Measurements from ENCODE around the gene SH3BGR.
"Not testable (repeated sequence)": the region's sequence is repeated elsewhere in the genome, so short reads cannot be mapped to it uniquely, and the experiment has no call there.

Gene SH3BGR

GRCh38 chr21:39540367-39540766 lies 88.6 kb downstream of the SH3BGR start:
- not testable (repeated sequence) for DNase-seq

- DNase-seq, result no peak
These were observed 91.0 kb downstream of the SH3BGR start for GRCh38 chr21:39542736-39543135.

- DNase-seq, result no peak
These were observed 94.8 kb downstream of the SH3BGR start for GRCh38 chr21:39546522-39546921.

DNA sequence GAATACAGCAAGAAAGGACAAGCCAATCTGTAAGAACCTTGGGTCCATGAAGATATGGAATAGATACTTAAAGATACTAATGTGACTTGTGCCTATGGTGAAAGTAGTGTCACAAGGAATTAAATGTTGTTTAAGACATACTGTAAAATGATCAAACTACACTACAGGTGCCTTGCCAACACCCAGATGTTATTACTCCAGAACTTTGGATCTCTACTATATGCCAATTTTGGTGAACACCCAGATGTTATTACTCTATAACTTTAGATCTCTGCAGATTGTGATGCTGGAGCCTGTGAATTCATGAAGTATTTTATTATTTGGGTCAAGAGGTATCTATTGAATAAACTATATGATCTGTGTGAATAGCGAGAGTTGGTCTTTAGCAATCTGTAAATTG lies 101.1 kb downstream of the SH3BGR start:
- no peak for DNase-seq

DNA sequence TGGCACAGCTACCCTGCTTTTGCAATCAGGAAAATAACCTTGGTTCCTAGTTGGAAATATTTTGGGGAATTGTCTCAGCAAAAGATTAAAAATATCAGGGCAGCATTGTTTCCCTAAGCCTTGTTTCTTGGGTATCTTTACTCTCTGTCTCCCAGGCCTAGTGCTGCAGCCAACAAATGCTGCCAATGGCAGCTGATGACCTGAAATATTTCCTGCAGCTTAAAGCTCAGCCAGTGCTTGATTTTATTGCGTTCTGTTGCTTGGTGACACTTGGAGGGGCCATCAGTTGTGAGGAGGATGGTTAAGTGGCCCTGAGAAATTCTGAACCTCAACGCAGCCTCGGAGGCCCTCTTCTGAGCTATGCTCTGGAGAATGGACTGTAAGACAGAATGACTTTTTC lies 101.6 kb downstream of the SH3BGR start:
- DNase-seq, result no peak

DNA sequence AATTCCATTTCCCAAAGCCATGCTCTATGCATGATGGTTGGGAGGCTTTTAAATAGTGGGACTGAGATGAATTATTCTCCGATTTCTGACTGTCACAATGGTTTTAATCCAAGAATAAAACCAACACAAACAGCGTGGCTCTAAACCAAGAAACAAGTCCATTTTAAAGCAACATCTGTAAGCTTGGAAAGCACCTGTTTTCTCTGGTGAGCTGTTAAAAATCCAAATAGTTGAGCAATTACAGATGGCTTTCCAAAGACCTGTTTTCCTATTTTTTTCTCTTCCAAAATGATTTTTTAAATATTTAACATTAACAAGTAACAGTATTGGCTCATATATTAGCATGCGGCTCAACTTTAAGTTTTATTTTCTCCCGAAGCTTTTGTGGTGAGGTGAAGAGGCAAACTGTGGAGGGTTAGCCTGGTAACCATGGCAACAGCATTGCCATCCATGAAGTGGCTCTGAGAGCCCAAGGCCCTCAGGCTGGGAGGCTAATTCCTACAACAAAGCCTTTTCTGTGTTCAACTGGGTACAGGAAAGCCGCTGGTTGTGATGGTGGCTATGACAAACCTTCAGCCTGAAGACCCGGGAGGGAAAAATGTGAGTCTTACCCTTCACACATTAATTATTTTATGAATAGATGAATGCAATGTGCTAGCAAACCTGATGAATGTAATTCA lies 104.3 kb downstream of the SH3BGR start:
- DNase-seq, result peak in 20 of 56 donors; percentile 0 to 50 (median 10)

DNA sequence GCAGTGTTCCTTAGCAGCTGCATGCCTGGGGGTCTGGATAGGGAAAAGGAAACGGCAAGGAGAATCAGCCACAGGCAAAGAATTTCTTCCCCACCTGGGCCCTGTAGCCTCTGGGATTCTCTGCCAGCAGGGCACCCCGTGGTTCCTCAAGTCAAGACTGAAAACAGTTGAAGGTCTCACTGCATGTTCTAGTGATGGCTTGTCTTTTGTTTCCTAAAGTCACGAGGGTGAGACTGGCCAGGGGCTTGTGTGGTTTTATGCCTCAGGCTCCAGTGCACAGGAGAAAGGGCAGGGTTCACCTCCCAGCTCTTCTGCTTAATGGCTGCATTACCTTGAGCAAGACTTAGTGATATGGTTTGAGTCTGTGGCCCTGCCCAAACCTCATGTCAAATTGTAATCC lies 107.7 kb downstream of the SH3BGR start:
- no peak for DNase-seq

GRCh38 chr21:39561140-39561539 lies 109.4 kb downstream of the SH3BGR start:
- DNase-seq, result no peak

GRCh38 chr21:39562791-39563770 lies 111.3 kb downstream of the SH3BGR start:
- peak in 3 of 56 donors; percentile 4 to 7 (median 7) for DNase-seq

GRCh38 chr21:39564200-39564599 lies 112.4 kb downstream of the SH3BGR start:
- peak in 44 of 56 donors; percentile 5 to 67 (median 31) for DNase-seq

All from amygdala (tissue), 56 donors.